HEK293 (cell line): Measurements from ENCODE around the gene METAP1D.
"Not testable (repeated sequence)": the region's sequence is repeated elsewhere in the genome, so short reads cannot be mapped to it uniquely, and the experiment has no call there.

Source experiments
- ZNF473 ChIP-seq: fragments of 450-650 bp; formaldehyde crosslinking; IDR thresholded peaks from 2 replicates; pipeline ENCODE4 v1.5.1; 2017; ENCODE audit warnings: missing biosample characterization, missing genetic modification characterization
- TF ChIP-seq, protein P1 (sequence below): fragments of 450-650 bp; formaldehyde crosslinking; IDR thresholded peaks from 2 replicates; pipeline ENCODE4 v1.5.1; 2016; ENCODE audit warnings: missing biosample characterization, missing genetic modification characterization

DNA sequence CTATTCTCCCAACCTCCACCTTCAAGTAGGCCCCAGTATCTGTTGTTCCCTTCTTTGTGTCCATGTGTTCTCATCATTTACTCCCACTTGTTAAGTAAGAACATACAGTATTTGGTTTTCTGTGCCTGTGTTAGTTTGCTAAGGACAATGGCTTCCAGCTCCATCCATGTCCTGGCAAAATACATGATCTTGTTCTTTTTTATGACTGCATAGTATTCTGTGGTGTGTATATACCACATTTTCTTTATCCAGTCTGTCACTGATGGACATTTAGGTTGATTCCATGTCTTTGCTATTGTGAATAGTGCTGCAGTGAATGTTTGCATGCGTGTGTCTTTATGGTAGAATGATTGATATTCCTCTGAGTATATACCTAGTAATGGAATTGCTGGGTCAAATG lies 15.8 kb upstream of the METAP1D start:
- TF ChIP-seq, protein P1, sequence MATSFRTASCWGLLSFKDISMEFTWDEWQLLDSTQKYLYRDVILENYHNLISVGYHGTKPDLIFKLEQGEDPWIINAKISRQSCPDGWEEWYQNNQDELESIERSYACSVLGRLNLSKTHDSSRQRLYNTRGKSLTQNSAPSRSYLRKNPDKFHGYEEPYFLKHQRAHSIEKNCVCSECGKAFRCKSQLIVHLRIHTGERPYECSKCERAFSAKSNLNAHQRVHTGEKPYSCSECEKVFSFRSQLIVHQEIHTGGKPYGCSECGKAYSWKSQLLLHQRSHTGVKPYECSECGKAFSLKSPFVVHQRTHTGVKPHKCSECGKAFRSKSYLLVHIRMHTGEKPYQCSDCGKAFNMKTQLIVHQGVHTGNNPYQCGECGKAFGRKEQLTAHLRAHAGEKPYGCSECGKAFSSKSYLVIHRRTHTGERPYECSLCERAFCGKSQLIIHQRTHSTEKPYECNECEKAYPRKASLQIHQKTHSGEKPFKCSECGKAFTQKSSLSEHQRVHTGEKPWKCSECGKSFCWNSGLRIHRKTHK = not testable (repeated sequence)
- not testable (repeated sequence) for TF ChIP-seq ZNF473 (tag by site-specific recombination)
